ENCODE results near the gene CENPH. TPM values are rescaled to one million over a fixed set of nuclear protein-coding genes. Genes with fewer than 3 reads are reported as not detected.
"Not testable (repeated sequence)": the region's sequence is repeated elsewhere in the genome, so short reads cannot be mapped to it uniquely, and the experiment has no call there.

The CENPH gene
- total RNA-seq, 2 experiments from 2014 or later: 80.7 to 82.0 TPM

- CTCF ChIA-PET: interaction anchor here (2.4 kb wide), 1 partner anchor 74 kb away, joined by 11 read pairs; the partner anchor contains the start of gene SLC30A5
- no peaks in the 10 kb centered on the region for H3K9me3 Mint-ChIP-seq
- no peak for DNase-seq
- peaks cover 30% of the 10 kb centered on the region for H3K36me3 Mint-ChIP-seq
- POLR2A ChIA-PET: interaction anchor here (0.6 to 1.9 kb wide), 3 partner anchors 10 to 74 kb away, joined by 3 to 9 read pairs (median 5); partner anchors contain the start of gene SLC30A5
- intact Hi-C loops (cut with micrococcal nuclease): loop anchor here (1.0 to 10.0 kb wide), 5 partner anchors 22 to 202 kb away; partner anchors contain the start of genes AK6, CDK7, CENPH and RAD17
- peak overlapping the region; percentile 92 for H3K4me3 Mint-ChIP-seq
- H3K27ac Mint-ChIP-seq: peak overlapping the region; percentile 78
- H3K4me1 Mint-ChIP-seq (ENCODE audit: low read depth): peaks cover 28% of the 10 kb centered on the region
- H3K27me3 Mint-ChIP-seq: no peaks in the 10 kb centered on the region
Measured at GRCh38 chr5:69167493-69167855, 21.9 kb upstream of the CENPH start.

- Mint-ChIP-seq H3K9me3 (no peaks in the 10 kb centered on the region), H3K4me3 (peak overlapping the region; percentile 92), H3K36me3 (peaks cover 33% of the 10 kb centered on the region), H3K4me1 (ENCODE audit: low read depth) (peaks cover 28% of the 10 kb centered on the region), H3K27ac (peak overlapping the region; percentile 78), H3K27me3 (no peaks in the 10 kb centered on the region)
- intact Hi-C loops (cut with micrococcal nuclease): loop anchor here (1.0 to 10.0 kb wide), 5 partner anchors 21 to 201 kb away; partner anchors contain the start of genes AK6, CDK7, CENPH and RAD17
- ChIA-PET CTCF (interaction anchor here (2.4 kb wide), 1 partner anchor 74 kb away, joined by 11 read pairs; the partner anchor contains the start of gene SLC30A5), POLR2A (interaction anchor here (1.5 to 1.9 kb wide), 2 partner anchors 21 to 74 kb away, joined by 6 to 9 read pairs; partner anchors contain the start of genes CENPH and SLC30A5)
- DNase-seq: no peak
Measured at GRCh38 chr5:69167929-69168328, 21.5 kb upstream of the CENPH start.

- peaks cover 55% of the 10 kb centered on the region for H3K36me3 Mint-ChIP-seq
- no peaks in the 10 kb centered on the region for H3K9me3 Mint-ChIP-seq
- intact Hi-C loops (cut with micrococcal nuclease): no loop called here
- no peak for DNase-seq
- H3K4me1 Mint-ChIP-seq (ENCODE audit: low read depth): peaks cover 28% of the 10 kb centered on the region
- CTCF ChIA-PET: no interaction called here
- POLR2A ChIA-PET: interaction anchor here (0.6 kb wide), 1 partner anchor 64 kb away, joined by 3 read pairs; the partner anchor contains the start of gene CDK7
- no peak overlapping the region for H3K4me3 Mint-ChIP-seq
- H3K27ac Mint-ChIP-seq: no peak overlapping the region
- H3K27me3 Mint-ChIP-seq: no peaks in the 10 kb centered on the region
Measured at GRCh38 chr5:69170495-69170894, 18.9 kb upstream of the CENPH start.

- H3K9me3 Mint-ChIP-seq: no peaks in the 10 kb centered on the region
- H3K4me3 Mint-ChIP-seq: no peak overlapping the region
- intact Hi-C loops (cut with micrococcal nuclease): no loop called here
- H3K27me3 Mint-ChIP-seq: no peaks in the 10 kb centered on the region
- CTCF ChIA-PET: no interaction called here
- no peak for DNase-seq
- no peak overlapping the region for H3K27ac Mint-ChIP-seq
- peaks cover 59% of the 10 kb centered on the region for H3K36me3 Mint-ChIP-seq
- POLR2A ChIA-PET: interaction anchor here (0.6 kb wide), 1 partner anchor 64 kb away, joined by 3 read pairs; the partner anchor contains the start of gene CDK7
- peaks cover 27% of the 10 kb centered on the region for H3K4me1 Mint-ChIP-seq (ENCODE audit: low read depth)
Measured at GRCh38 chr5:69170969-69171368, 18.4 kb upstream of the CENPH start.

GRCh38 chr5:69181659-69182293 is 7.6 kb upstream of the CENPH start:
- H3K4me1 Mint-ChIP-seq (ENCODE audit: low read depth); POLR2A ChIA-PET; H3K4me3 Mint-ChIP-seq; H3K9me3 Mint-ChIP-seq; DNase-seq; CTCF ChIA-PET; H3K27ac Mint-ChIP-seq; H3K27me3 Mint-ChIP-seq; intact Hi-C loops (cut with micrococcal nuclease): not testable (repeated sequence)
- peaks cover 11% of the 10 kb centered on the region for H3K36me3 Mint-ChIP-seq

- Mint-ChIP-seq H3K27me3 (no peaks in the 10 kb centered on the region), H3K4me3 (no peak overlapping the region), H3K9me3 (no peaks in the 10 kb centered on the region), H3K36me3 (no peaks in the 10 kb centered on the region), H3K4me1 (ENCODE audit: low read depth) (no peaks in the 10 kb centered on the region), H3K27ac (no peak overlapping the region)
- POLR2A ChIA-PET: no interaction called here
- CTCF ChIA-PET: no interaction called here
- DNase-seq: no peak
- intact Hi-C loops (cut with micrococcal nuclease): no loop called here
Measured at GRCh38 chr5:69184621-69185020, 4.8 kb upstream of the CENPH start.

- no peak for DNase-seq
- peaks cover 4% of the 10 kb centered on the region for H3K36me3 Mint-ChIP-seq
- H3K27ac Mint-ChIP-seq: no peak overlapping the region
- CTCF ChIA-PET: no interaction called here
- no peaks in the 10 kb centered on the region for H3K27me3 Mint-ChIP-seq
- peaks cover 6% of the 10 kb centered on the region for H3K4me1 Mint-ChIP-seq (ENCODE audit: low read depth)
- H3K9me3 Mint-ChIP-seq: no peaks in the 10 kb centered on the region
- POLR2A ChIA-PET: no interaction called here
- no peak overlapping the region for H3K4me3 Mint-ChIP-seq
- intact Hi-C loops (cut with micrococcal nuclease): no loop called here
Measured at GRCh38 chr5:69187342-69187741, 2.0 kb upstream of the CENPH start.

GRCh38 chr5:69188811-69189161 is 597 bp upstream of the CENPH start:
- DNase-seq: no peak
- Mint-ChIP-seq H3K4me3 (peak overlapping the region; percentile 90), H3K36me3 (peaks cover 9% of the 10 kb centered on the region), H3K27ac (peak overlapping the region; percentile 89), H3K9me3 (no peaks in the 10 kb centered on the region), H3K4me1 (ENCODE audit: low read depth) (peaks cover 6% of the 10 kb centered on the region), H3K27me3 (no peaks in the 10 kb centered on the region)
- POLR2A ChIA-PET: interaction anchor here (1.2 to 2.4 kb wide), 6 partner anchors 10 to 144 kb away, joined by 3 to 14 read pairs (median 8); partner anchors contain the start of genes CCDC125 and SLC30A5
- intact Hi-C loops (cut with micrococcal nuclease): loop anchor here (1.0 kb wide), 6 partner anchors 21 to 181 kb away; partner anchors contain the start of genes AK6, CCNB1, CDK7 and RAD17
- CTCF ChIA-PET: interaction anchor here (1.3 to 2.4 kb wide), 2 partner anchors 46 to 146 kb away, joined by 3 to 6 read pairs; partner anchors contain the start of gene CDK7

- H3K4me1 Mint-ChIP-seq (ENCODE audit: low read depth): no peaks in the 10 kb centered on the region
- ChIA-PET CTCF (no interaction called here), POLR2A (no interaction called here)
- H3K9me3 Mint-ChIP-seq: no peaks in the 10 kb centered on the region
- no peaks in the 10 kb centered on the region for H3K27me3 Mint-ChIP-seq
- intact Hi-C loops (cut with micrococcal nuclease): no loop called here
- no peak for DNase-seq
- peaks cover 33% of the 10 kb centered on the region for H3K36me3 Mint-ChIP-seq
- H3K27ac Mint-ChIP-seq: no peak overlapping the region
- no peak overlapping the region for H3K4me3 Mint-ChIP-seq
Measured at GRCh38 chr5:69202497-69202896, 13.1 kb downstream of the CENPH start.

GRCh38 chr5:69206528-69207190 is 17.3 kb downstream of the CENPH start:
- ChIA-PET CTCF (no interaction called here), POLR2A (no interaction called here)
- no peaks in the 10 kb centered on the region for H3K9me3 Mint-ChIP-seq
- peaks cover 12% of the 10 kb centered on the region for H3K36me3 Mint-ChIP-seq
- intact Hi-C loops (cut with micrococcal nuclease): no loop called here
- no peak overlapping the region for H3K27ac Mint-ChIP-seq
- H3K4me1 Mint-ChIP-seq (ENCODE audit: low read depth): no peaks in the 10 kb centered on the region
- H3K4me3 Mint-ChIP-seq: no peak overlapping the region
- DNase-seq: no peak
- H3K27me3 Mint-ChIP-seq: no peaks in the 10 kb centered on the region

- ChIA-PET POLR2A (interaction anchor here (0.6 kb wide), 1 partner anchor 133 kb away, joined by 3 read pairs; no protein-coding TSS in a partner anchor), CTCF (no interaction called here)
- H3K4me1 Mint-ChIP-seq (ENCODE audit: low read depth): peaks cover 4% of the 10 kb centered on the region
- no peak for DNase-seq
- H3K36me3 Mint-ChIP-seq: peaks cover 10% of the 10 kb centered on the region
- intact Hi-C loops (cut with micrococcal nuclease): no loop called here
- H3K4me3 Mint-ChIP-seq: no peak overlapping the region
- H3K27ac Mint-ChIP-seq: no peak overlapping the region
- no peaks in the 10 kb centered on the region for H3K27me3 Mint-ChIP-seq
- no peaks in the 10 kb centered on the region for H3K9me3 Mint-ChIP-seq
Measured at GRCh38 chr5:69209602-69210001, 20.2 kb downstream of the CENPH start.

GRCh38 chr5:69211200-69211599 is 21.8 kb downstream of the CENPH start:
- ChIA-PET CTCF (interaction anchor here (1.0 kb wide), 1 partner anchor 123 kb away, joined by 3 read pairs; no protein-coding TSS in a partner anchor), POLR2A (no interaction called here)
- peaks cover 15% of the 10 kb centered on the region for H3K36me3 Mint-ChIP-seq
- H3K9me3 Mint-ChIP-seq: no peaks in the 10 kb centered on the region
- H3K27ac Mint-ChIP-seq: no peak overlapping the region
- intact Hi-C loops (cut with micrococcal nuclease): no loop called here
- DNase-seq: no peak
- H3K4me1 Mint-ChIP-seq (ENCODE audit: low read depth): peaks cover 7% of the 10 kb centered on the region
- H3K4me3 Mint-ChIP-seq: no peak overlapping the region
- H3K27me3 Mint-ChIP-seq: no peaks in the 10 kb centered on the region
